ENCODE data around the gene RASSF8. TPM values are rescaled to one million over a fixed set of nuclear protein-coding genes. Genes with fewer than 3 reads are reported as not detected.

The RASSF8 gene
- total and polyA plus RNA-seq, 2 experiments from 2014 or later: 11.5 to 30.6 TPM

DNA sequence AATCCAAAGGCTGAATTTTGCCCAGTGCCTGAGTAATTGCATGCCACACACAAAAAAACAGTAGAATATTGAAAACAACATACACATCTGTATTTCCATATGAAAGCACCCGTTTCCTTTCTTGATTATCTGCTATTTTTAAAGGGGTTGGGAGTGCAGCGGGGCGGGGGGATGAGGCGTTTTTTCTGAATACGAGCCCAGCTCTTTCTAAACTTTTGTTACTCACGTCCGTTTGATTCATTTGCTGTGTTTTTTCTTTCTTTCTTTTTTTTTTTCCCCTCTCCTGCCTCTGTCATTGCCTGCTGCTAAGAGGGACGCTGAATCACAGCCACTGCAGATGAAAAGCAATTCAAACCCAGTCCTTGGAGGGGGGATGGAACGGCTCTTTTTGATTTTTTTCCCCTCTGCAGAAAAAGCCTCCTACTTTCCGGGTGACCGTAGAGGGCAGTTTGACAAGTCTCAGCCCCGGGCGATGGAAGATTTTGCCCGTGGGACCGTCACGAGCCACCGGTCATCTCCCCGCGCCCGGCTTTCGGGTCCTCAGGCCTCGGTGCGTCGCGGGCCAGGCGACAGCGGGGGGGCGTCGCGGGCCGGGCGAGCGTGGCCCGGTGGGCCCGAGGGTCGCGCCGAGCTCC lies 572 bp upstream of the RASSF8 start:
- Mint-ChIP-seq H3K9me3 (no peaks in the 10 kb centered on the region; the same call in 2 of the 3 replicates), H3K27me3 (ENCODE audit: insufficient read depth, low read depth, poor library complexity) (peaks cover 14% of the 10 kb centered on the region), H3K4me1 (peaks cover 20% of the 10 kb centered on the region), H3K4me3 (peak overlapping the region; percentile 80), H3K36me3 (ENCODE audit: low read depth) (peaks cover 12% of the 10 kb centered on the region; the same call in 2 of the 3 replicates), H3K27ac (no peak overlapping the region; the same call in 1 of the 2 replicates)
- Histone ChIP-seq H3K9me2 (ENCODE audit: insufficient read depth) (0 out of 2 replicates have a peak, but pooled peaks cover 6% of the 10 kb centered on the region), H3K4me3 (peak overlapping the region; percentile 82), H3K79me2 (replicated peaks; ENCODE audit: insufficient read depth) (peaks cover 37% of the 10 kb centered on the region), H3K36me3 (ENCODE audit: insufficient read depth) (no peaks in the 10 kb centered on the region), H3K27me3 (ENCODE audit: insufficient read depth) (no peaks in the 10 kb centered on the region), H3K4me1 (ENCODE audit: insufficient read depth) (peaks cover 11% of the 10 kb centered on the region), H2AFZ (peak overlapping the region; percentile 98), H3K27ac (ENCODE audit: low read depth) (peak overlapping the region; percentile 94), H3F3A (replicated peaks; ENCODE audit: low read depth) (no peaks in the 10 kb centered on the region), H3K4me2 (peak overlapping the region; percentile 92), H4K20me1 (replicated peaks; ENCODE audit: insufficient read depth) (0 out of 2 replicates have a peak, but pooled peaks cover 6% of the 10 kb centered on the region)
- DNase-seq (ENCODE audit: low spot score) (peak; percentile 46), ATAC-seq (peak; percentile 13)
- peak; percentile 65 for TF ChIP-seq CREB1 (CRISPR knock-in tag; IDR thresholded peaks at IDR 0.05; ENCODE audit: low read depth)
- TF ChIP-seq, protein P1, sequence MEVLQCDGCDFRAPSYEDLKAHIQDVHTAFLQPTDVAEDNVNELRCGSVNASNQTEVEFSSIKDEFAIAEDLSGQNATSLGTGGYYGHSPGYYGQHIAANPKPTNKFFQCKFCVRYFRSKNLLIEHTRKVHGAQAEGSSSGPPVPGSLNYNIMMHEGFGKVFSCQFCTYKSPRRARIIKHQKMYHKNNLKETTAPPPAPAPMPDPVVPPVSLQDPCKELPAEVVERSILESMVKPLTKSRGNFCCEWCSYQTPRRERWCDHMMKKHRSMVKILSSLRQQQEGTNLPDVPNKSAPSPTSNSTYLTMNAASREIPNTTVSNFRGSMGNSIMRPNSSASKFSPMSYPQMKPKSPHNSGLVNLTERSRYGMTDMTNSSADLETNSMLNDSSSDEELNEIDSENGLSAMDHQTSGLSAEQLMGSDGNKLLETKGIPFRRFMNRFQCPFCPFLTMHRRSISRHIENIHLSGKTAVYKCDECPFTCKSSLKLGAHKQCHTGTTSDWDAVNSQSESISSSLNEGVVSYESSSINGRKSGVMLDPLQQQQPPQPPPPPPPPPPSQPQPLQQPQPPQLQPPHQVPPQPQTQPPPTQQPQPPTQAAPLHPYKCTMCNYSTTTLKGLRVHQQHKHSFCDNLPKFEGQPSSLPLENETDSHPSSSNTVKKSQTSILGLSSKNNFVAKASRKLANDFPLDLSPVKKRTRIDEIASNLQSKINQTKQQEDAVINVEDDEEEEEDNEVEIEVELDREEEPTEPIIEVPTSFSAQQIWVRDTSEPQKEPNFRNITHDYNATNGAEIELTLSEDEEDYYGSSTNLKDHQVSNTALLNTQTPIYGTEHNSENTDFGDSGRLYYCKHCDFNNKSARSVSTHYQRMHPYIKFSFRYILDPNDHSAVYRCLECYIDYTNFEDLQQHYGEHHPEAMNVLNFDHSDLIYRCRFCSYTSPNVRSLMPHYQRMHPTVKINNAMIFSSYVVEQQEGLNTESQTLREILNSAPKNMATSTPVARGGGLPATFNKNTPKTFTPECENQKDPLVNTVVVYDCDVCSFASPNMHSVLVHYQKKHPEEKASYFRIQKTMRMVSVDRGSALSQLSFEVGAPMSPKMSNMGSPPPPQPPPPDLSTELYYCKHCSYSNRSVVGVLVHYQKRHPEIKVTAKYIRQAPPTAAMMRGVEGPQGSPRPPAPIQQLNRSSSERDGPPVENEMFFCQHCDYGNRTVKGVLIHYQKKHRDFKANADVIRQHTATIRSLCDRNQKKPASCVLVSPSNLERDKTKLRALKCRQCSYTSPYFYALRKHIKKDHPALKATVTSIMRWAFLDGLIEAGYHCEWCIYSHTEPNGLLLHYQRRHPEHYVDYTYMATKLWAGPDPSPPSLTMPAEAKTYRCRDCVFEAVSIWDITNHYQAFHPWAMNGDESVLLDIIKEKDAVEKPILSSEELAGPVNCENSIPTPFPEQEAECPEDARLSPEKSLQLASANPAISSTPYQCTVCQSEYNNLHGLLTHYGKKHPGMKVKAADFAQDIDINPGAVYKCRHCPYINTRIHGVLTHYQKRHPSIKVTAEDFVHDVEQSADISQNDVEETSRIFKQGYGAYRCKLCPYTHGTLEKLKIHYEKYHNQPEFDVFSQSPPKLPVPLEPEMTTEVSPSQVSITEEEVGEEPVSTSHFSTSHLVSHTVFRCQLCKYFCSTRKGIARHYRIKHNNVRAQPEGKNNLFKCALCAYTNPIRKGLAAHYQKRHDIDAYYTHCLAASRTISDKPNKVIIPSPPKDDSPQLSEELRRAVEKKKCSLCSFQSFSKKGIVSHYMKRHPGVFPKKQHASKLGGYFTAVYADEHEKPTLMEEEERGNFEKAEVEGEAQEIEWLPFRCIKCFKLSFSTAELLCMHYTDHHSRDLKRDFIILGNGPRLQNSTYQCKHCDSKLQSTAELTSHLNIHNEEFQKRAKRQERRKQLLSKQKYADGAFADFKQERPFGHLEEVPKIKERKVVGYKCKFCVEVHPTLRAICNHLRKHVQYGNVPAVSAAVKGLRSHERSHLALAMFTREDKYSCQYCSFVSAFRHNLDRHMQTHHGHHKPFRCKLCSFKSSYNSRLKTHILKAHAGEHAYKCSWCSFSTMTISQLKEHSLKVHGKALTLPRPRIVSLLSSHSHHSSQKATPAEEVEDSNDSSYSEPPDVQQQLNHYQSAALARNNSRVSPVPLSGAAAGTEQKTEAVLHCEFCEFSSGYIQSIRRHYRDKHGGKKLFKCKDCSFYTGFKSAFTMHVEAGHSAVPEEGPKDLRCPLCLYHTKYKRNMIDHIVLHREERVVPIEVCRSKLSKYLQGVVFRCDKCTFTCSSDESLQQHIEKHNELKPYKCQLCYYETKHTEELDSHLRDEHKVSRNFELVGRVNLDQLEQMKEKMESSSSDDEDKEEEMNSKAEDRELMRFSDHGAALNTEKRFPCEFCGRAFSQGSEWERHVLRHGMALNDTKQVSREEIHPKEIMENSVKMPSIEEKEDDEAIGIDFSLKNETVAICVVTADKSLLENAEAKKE (CRISPR knock-in tag; IDR thresholded peaks at IDR 0.05): no peak
